Keratinocyte (primary cell): ENCODE results near the gene CBL. TPM values are rescaled to one million over a fixed set of nuclear protein-coding genes. Genes with fewer than 3 reads are reported as not detected.

Experiments
- DNase-seq: peaks from one replicate; pipeline ENCODE4 v3.0.0-alpha.2; 2011; ENCODE audit warnings: low read depth, missing footprints, low spot score
- FAIRE-seq: peaks from 2 replicates; lab custom pipeline; 2011; peaks lifted over from hg19 to GRCh38; lab: Jason Lieb, UNC
- H2AFZ ChIP-seq: 2 replicates; pipeline ENCODE4 v1.6.0; 2012; ENCODE audit warnings: low read length, control low read depth, inconsistent platforms; ENCODE audit not compliant: control insufficient read depth
- H3K27ac ChIP-seq: 2 replicates; pipeline ENCODE4 v1.5.1; 2011; ENCODE audit warnings: low read length; ENCODE audit not compliant: control insufficient read depth, insufficient read depth
- H3K27me3 ChIP-seq: 3 replicates; pipeline ENCODE4 v1.6.0; 2011; ENCODE audit warnings: low read length; ENCODE audit not compliant: control insufficient read depth, insufficient read depth; ENCODE audit errors: extremely low read depth
- H3K36me3 ChIP-seq, 2 experiments: 2 replicates in 1 of 2; 3 replicates in 1 of 2; pipeline ENCODE4 v1.5.1; 2011; ENCODE audit warnings: low read length in 2 of 2, mild to moderate bottlenecking in 1 of 2; ENCODE audit not compliant: control insufficient read depth in 2 of 2, insufficient read depth in 2 of 2; ENCODE audit errors: extremely low read depth in 1 of 2
- H3K4me1 ChIP-seq: 3 replicates; pipeline ENCODE4 v1.5.1; 2011; ENCODE audit warnings: low read length; ENCODE audit not compliant: control insufficient read depth, insufficient read depth; ENCODE audit errors: extremely low read depth
- H3K4me2 ChIP-seq: 3 replicates; pipeline ENCODE4 v1.6.0; 2011; ENCODE audit warnings: low read depth, low read length; ENCODE audit not compliant: control insufficient read depth, insufficient read depth; ENCODE audit errors: extremely low read depth
- H3K4me3 ChIP-seq, 3 experiments: fragments of 200-600 bp in 1 of 3; sonication (generic) in 1 of 3; 2 replicates in 2 of 3; 3 replicates in 1 of 3; pipeline ENCODE4 v1.5.1; 2011 to 2016; ENCODE audit warnings: low read length in 3 of 3, mild to moderate bottlenecking in 3 of 3, control low read depth in 2 of 3, inconsistent platforms in 1 of 3, low read depth in 1 of 3, mixed read lengths in 1 of 3, mixed run types in 1 of 3, moderate library complexity in 1 of 3; ENCODE audit not compliant: control insufficient read depth in 2 of 3, insufficient read depth in 2 of 3; ENCODE audit errors: extremely low read depth in 1 of 3
- H3K79me2 ChIP-seq: 2 replicates; pipeline ENCODE4 v1.6.0; 2012; ENCODE audit warnings: low read length; ENCODE audit not compliant: control insufficient read depth, insufficient read depth
- H3K9ac ChIP-seq: 3 replicates; pipeline ENCODE4 v1.6.0; 2011; ENCODE audit warnings: low read length; ENCODE audit not compliant: control insufficient read depth, insufficient read depth; ENCODE audit errors: extremely low read depth
- H3K9me1 ChIP-seq: 3 replicates; pipeline ENCODE4 v1.6.0; 2011; ENCODE audit warnings: low read length; ENCODE audit not compliant: control insufficient read depth, insufficient read depth; ENCODE audit errors: extremely low read depth
- H3K9me3 ChIP-seq: 2 replicates; pipeline ENCODE4 v1.5.1; 2012; ENCODE audit warnings: low read depth, low read length; ENCODE audit not compliant: control insufficient read depth
- H4K20me1 ChIP-seq: 3 replicates; pipeline ENCODE4 v1.6.0; 2011; ENCODE audit warnings: low read length; ENCODE audit not compliant: control insufficient read depth, insufficient read depth; ENCODE audit errors: extremely low read depth
- CTCF ChIP-seq, 3 experiments: IDR thresholded peaks in 1 of 3; conservative IDR thresholded peaks in 1 of 3; optimal IDR thresholded peaks in 1 of 3; 2 replicates in 2 of 3; 3 replicates in 1 of 3; pipeline versions ENCODE3 to v1.5.1; 2011; ENCODE audit warnings: low read length in 3 of 3, mild to moderate bottlenecking in 3 of 3, moderate library complexity in 2 of 3, control low read depth in 1 of 3, inconsistent platforms in 1 of 3; ENCODE audit not compliant: insufficient read depth in 2 of 3; ENCODE audit errors: extremely low read depth in 1 of 3
- EZH2 ChIP-seq: IDR thresholded peaks from one replicate; pipeline ENCODE4 v1.6.1; 2012; ENCODE audit warnings: inconsistent platforms, mild to moderate bottlenecking, low read length, moderate library complexity
- dilution Hi-C: fragments of 300-500 bp; cut with MboI; formaldehyde crosslinking; loops from one replicate; pipeline ENCODE4 v1.7.0; 2020; ENCODE audit warnings: low sequenced_read_pairs; ENCODE audit not compliant: extremely low pct_ligation_motif_present
- polyA plus RNA-seq, 5 experiments: library from polyadenylated mRNA; depleted of rRNA in 3 of 5; stranded (reverse) in 3 of 5; stranded (forward) in 1 of 5; unstranded in 1 of 5; fragments of >200 nt; gene quantifications; 1 replicate in 1 of 5; 2 replicates in 3 of 5; 3 replicates in 1 of 5; pipeline versions ENCODE4 v1.2.1 to v1.2.3, GENCODE V29; 2011 to 2012; ENCODE audit warnings: missing spikeins in 2 of 5, low read depth in 1 of 5, low replicate concordance in 1 of 5

Gene CBL
- polyA plus RNA-seq, 1 donor (not counting 4 experiments of a cell fraction or from before 2014, with no cell fraction given), result 14.1 TPM

- Histone ChIP-seq H3K4me2 (no peak overlapping the region), H3K9me1 (no peaks in the 10 kb centered on the region), H3K9me3 (no peaks in the 10 kb centered on the region), H3K4me3 (no peak overlapping the region), H4K20me1 (no peaks in the 10 kb centered on the region), H3K79me2 (no peaks in the 10 kb centered on the region), H3K9ac (no peak overlapping the region), H3K36me3 (peaks cover 34 to 63% of the 10 kb centered on the region in 2 experiments), H3K4me1 (peaks cover 8% of the 10 kb centered on the region), H3K27me3 (no peaks in the 10 kb centered on the region), H2AFZ (no peak overlapping the region), H3K27ac (no peak overlapping the region)
- TF ChIP-seq EZH2, result no peak
- TF ChIP-seq CTCF (optimal IDR thresholded peaks at IDR 0.05 in 1 of 3, IDR thresholded peaks at IDR 0.05 in 1 of 3, conservative IDR thresholded peaks at IDR 0.05 in 1 of 3; ENCODE audit: extremely low read depth in 1 of 3, insufficient read depth in 2 of 3, low read length in 3 of 3), result no peak
- no peak for FAIRE-seq
- no peak for DNase-seq
- dilution Hi-C loops, result no loop called here
These were observed 97.1 kb downstream of the CBL start for GRCh38 chr11:119303227-119303718.

- dilution Hi-C loops, result no loop called here
- FAIRE-seq (no peak), DNase-seq (no peak)
- Histone ChIP-seq H3K4me3 (no peak overlapping the region), H3K27ac (no peak overlapping the region), H3K9me1 (peaks cover under 1% of the 10 kb centered on the region), H4K20me1 (no peaks in the 10 kb centered on the region), H3K9me3 (no peaks in the 10 kb centered on the region), H2AFZ (no peak overlapping the region), H3K9ac (no peak overlapping the region), H3K27me3 (no peaks in the 10 kb centered on the region), H3K4me2 (no peak overlapping the region), H3K36me3 (peaks cover 31 to 48% of the 10 kb centered on the region in 2 experiments), H3K4me1 (peaks cover 16% of the 10 kb centered on the region), H3K79me2 (no peaks in the 10 kb centered on the region)
- TF ChIP-seq EZH2, result no peak
- no peak for TF ChIP-seq CTCF (optimal IDR thresholded peaks at IDR 0.05 in 1 of 3, IDR thresholded peaks at IDR 0.05 in 1 of 3, conservative IDR thresholded peaks at IDR 0.05 in 1 of 3; ENCODE audit: extremely low read depth in 1 of 3, insufficient read depth in 2 of 3, low read length in 3 of 3)
These were observed 99.6 kb downstream of the CBL start for GRCh38 chr11:119305556-119306372.
